ENCODE data around the gene P3H3.

P3H3 gene

DNA sequence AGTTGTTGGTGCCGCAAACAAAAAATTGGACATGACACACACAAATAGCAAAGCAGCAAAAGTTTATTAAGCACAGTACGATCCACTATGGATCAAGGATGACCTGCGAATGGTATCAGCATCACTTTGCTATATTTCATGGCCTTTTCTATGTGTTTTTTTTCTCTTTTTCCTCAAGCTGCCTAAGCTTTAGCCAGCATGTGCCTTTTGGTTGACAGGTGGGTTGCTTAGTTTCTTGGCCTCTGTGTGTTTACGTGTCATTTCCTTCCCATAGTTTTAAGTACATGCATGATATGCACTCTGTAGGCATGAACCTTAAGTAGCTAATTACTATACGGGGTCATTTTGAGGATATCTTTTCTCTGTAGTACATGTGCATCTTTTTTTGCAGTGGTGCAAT lies 29.1 kb upstream of the P3H3 start:
- DNase-seq = no peak

DNA sequence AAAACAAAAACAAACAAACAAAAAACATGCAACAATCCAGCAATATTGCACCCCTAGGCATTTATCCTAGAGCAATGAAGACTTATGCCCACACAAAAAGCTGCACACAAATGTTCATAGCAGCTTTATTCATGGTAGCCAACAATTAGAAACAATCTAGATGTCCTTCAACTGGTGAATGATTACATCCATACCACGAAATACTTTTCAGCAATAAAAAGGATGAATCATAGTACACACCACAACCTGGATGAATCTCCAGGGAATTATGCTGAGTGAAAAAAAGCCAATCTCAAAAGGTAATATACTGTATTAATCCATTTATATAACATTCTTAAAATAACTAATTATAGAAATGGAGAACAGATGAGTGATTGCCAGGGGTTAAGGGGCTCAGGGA lies 21.0 kb upstream of the P3H3 start:
- no peak for DNase-seq

DNA sequence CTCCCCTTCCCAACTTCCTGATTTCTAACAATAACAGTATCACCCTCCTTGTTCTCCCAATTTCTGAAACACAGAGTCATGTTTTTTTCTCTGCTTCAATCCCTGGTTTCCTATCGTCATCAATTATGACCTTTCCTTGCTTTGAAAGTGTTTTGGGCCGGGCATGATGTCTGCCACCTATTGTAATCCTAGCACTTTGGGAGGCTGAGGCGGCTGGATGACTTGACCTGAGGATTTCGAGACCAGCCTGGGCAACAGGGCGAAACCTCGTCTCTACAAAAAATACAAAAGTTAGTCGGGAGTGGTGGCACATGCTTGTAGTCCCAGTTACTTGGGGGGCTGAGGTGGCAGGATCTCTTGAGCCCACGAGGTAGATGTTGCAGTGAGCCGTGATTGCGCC lies 19.2 kb upstream of the P3H3 start:
- DNase-seq = no peak

DNA sequence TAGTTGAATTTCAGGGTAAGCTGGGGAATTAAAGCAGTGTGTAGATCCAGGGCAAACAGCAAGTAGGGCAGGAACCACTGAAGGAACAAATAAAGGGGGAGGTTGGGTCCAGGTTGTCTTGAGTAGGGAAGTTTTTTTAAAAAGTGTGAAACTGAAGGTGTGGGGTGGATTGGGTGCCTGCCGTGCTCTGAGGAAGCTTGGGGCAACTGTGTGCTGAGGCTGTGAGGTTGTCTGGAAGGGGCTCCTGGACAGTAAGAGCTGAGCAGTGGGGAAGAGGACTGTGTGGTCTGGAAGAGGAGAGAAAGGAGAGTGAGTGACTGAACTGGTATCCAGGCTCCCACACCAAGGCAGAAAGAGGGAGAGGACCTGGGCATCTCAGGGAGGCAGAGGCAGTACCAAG lies 17.4 kb upstream of the P3H3 start:
- no peak for DNase-seq

DNA sequence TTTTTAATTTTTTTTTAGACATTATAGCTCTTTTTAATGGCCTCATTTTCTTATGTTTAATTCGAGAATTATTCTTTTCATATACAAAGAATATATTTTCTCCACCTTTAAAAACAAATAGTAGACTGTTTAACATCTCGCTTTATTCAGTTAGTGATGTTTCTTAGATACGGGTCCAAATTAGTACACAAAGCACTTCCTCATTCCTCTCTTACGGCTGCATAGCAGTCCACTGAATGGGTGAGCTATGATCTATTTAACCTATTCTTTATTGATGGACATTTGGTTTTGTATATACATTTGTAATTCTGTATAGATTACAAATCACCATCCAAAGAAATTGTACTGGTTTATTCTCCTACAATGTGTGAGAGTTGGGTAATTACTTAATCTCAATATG lies 14.8 kb upstream of the P3H3 start:
- no peak for DNase-seq

DNA sequence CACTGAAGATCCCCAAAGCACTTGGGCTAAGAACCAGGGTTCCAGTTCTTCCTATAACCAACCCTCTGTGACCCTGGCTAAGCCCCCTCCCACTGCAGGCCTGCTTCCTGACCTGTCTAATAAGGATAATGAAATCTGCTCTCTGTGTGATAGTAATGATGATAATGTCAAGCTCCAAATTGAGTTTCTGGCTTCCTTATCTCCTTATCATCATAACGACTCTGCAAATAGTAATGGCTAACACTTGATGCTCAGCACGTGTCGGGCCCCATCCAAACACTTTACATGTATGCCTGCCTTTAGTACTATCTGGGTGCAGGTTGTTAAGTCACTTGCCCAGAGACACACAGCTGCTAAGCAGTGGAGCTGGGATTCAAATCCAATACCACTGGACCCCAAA lies 11.6 kb upstream of the P3H3 start:
- DNase-seq = no peak

DNA sequence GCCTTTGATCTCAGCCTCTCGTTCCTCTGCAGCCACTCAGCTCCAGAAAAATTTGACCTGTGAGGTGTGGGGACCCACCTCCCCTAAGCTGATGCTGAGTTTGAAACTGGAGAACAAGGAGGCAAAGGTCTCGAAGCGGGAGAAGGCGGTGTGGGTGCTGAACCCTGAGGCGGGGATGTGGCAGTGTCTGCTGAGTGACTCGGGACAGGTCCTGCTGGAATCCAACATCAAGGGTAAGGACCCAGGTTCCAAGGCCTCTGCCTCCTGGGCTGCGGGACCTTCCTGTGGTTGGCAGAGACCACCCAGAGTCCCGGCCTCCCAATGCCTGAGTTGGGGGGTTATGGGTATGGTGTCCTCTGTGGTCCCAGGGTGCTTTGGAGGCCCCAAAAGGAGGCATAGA lies 11.1 kb upstream of the P3H3 start:
- DNase-seq = no peak

DNA sequence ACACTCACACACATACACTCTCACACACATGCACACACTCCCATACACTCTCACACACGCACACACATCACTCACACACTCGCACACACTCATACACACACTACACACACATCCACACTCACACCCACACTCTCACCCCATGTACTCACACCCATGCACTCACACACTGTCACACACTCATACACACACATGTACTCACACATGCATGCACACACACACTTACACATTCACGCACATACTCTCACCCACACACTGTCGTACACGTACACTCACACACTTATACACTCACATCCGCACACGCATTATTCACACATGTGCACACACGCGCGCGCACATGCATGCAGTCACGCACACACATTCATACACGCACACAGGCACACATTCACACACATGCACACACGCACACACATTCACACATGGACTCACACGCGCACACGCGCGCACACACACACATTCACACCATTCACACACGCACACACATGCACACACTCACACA lies 10.5 kb upstream of the P3H3 start:
- no peak for DNase-seq

DNA sequence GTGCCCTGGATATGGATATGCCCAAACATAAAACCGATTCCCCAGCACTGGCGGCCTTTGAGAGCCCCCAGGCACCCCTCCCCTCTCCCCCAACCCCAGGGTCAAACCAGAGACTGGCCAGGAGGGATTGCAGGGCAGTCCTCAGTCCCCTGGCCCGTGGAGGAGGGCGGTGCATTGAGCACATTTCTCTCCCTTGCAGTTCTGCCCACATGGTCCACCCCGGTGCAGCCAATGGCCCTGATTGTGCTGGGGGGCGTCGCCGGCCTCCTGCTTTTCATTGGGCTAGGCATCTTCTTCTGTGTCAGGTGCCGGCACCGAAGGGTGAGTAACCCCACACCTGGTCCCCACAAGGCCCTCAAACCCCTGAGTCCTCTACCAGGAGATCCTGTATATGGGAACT lies 10.0 kb upstream of the P3H3 start:
- no peak for DNase-seq

DNA sequence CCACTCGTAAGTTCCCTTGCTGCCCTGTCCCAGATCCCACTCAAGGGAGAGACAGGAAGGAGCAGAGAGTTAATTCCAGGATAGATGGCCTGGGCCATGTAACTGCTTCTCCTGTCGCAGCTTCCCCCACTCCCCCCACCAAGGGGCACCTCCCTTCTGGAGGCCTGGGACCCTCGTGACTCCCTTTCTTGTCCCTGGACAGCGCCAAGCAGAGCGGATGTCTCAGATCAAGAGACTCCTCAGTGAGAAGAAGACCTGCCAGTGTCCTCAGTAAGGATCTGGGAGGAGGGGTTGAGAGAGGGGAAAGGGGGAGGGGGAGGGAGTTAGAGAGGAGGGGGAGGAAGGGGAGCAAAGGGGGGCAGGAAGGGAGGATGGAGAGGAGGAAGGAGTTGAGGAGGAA lies 9.6 kb upstream of the P3H3 start:
- DNase-seq = no peak

DNA sequence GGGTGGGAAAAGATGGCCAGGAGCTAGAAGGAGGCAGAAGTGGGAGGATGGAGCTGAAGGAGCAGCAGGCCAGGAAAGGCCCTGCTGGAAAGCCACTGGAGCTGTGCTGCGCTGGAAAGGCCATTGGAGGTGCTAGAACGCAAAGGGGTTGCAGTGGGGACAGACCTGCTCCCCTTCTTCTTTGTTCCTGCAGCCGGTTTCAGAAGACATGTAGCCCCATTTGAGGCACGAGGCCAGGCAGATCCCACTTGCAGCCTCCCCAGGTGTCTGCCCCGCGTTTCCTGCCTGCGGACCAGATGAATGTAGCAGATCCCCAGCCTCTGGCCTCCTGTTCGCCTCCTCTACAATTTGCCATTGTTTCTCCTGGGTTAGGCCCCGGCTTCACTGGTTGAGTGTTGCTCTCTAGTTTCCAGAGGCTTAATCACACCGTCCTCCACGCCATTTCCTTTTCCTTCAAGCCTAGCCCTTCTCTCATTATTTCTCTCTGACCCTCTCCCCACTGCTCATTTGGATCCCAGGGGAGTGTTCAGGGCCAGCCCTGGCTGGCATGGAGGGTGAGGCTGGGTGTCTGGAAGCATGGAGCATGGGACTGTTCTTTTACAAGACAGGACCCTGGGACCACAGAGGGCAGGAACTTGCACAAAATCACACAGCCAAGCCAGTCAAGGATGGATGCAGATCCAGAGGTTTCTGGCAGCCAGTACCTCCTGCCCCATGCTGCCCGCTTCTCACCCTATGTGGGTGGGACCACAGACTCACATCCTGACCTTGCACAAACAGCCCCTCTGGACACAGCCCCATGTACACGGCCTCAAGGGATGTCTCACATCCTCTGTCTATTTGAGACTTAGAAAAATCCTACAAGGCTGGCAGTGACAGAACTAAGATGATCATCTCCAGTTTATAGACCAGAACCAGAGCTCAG lies 8.8 kb upstream of the P3H3 start:
- no peak for DNase-seq

DNA sequence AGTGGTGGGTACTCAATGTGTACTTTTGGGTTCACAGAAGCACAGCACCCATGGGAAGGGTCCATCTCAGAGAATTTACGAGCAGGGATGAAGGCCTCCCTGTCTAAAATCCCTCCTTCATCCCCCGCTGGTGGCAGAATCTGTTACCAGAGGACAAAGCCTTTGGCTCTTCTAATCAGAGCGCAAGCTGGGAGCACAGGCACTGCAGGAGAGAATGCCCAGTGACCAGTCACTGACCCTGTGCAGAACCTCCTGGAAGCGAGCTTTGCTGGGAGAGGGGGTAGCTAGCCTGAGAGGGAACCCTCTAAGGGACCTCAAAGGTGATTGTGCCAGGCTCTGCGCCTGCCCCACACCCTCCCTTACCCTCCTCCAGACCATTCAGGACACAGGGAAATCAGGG lies 8.0 kb upstream of the P3H3 start:
- no peak for DNase-seq

DNA sequence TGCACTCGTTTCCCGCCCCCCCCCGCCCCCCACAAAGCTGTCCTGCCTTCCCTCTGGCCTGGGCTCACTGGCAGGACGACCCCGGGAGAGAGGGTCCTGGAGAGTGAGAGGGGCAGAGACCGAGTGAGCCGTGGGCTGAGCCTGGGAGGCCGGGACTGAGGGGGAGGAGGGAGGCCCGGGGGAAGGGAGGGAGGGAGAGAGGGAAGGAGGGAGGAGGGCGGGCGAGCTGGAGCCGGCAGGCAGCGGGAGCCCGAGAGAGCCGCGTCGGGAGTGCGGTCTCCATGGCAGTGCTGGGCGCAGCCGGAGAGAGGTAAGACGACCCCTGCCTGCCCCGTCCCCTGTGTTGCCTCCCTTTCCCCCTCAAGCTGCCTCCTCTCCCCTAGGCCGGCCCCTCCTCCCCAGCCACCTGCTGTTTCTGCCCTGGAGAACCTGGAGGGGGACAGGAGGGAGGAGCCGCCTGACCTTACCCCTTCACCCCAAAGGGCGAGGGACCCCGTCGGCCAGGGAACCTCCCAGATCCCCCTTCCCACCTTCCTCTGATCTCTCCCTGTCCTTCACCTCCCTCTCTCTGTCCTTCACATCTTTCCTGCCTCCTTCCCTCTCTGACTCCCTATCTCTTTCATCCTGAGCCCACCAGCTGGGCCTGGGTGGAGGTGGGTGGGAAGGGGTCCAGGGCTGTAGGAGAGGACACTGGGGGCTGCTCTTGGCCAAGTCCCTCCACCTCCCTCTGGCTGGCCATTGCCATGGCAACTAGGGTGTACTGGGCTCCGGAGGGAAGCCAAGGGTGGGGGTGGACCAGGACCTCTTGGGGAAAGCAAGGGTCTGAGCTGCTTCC lies 6.4 kb upstream of the P3H3 start, which contains the start of gene GPR162:
GPR162 (plus strand) TSS at position 231 of the 835 bp plus-strand sequence. CDS start 2,078 bp downstream, outside the sequence.
- DNase-seq = no peak

DNA sequence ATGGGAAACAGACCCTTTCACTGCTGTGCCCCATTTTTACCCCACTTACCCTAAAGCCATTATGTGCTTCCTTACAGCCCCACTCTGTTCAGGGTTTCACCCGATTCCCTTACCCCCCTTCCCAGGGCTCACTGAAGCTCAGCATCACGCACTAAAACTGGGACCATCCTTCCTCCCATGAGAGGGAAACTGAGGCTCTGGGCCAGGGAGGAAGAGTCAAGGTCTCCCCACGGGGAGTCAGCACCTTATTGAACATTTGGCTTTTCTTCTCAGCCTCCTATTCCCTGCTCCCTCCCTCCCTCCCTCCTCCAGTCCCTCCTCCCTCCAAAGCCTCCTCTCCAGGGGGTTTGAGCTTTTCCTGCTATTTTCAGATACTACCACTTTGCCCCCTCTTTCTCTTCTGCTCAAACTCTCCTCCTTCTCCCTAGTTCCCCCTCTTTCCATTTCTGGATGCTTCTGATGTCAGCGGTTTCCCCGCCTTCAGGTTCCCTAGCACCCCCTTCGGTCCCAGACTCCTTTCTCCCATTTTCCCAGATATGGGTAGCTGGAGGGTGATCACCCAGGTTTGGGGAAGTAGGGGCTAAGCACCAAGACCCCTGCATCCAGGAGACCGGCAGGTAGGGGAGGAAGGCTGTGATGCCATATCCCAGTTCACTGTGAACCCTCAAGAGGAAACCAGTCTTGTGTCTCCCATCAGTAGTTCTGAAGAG lies 5.6 kb upstream of the P3H3 start:
- no peak for DNase-seq

DNA sequence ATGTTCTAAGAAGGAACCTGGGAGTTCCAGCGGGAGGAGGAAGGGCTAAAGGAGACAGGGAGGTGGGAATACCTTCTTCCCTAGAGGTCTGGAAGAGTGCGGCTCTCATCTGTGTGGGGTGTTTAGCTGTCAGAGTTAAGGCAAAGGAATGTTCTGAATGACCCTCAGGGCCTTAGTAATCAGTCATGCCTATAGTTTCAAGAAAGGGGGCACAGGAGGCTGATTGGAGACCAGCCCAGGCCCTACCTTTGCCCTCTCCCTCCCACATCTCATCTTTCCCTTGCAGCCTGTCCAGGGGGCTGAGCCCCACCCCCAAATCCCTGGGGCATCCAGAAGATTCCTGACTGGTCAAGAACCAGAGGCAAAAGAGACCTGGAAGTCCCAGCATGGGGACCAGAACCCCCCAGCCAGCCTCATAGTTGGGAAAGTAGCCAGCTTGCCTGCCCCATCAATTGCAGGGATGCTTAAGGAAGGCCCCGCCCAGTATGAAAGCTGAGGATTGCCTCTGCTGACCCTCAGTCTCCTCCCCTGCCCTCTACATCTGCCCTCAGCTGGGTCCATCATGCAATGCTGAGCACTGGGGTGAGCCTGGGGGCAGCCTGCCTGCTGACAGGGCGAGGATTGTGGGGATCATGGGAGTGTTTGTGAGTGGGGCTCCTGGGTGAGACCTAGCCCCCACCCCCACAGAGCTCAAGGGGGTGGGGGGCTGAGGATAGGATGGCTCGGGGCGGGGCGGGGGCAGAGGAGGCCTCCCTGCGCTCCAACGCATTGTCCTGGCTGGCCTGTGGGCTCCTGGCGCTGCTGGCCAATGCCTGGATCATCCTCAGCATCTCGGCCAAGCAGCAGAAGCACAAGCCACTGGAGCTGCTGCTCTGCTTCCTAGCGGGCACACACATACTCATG lies 4.8 kb upstream of the P3H3 start:
- no peak for DNase-seq

DNA sequence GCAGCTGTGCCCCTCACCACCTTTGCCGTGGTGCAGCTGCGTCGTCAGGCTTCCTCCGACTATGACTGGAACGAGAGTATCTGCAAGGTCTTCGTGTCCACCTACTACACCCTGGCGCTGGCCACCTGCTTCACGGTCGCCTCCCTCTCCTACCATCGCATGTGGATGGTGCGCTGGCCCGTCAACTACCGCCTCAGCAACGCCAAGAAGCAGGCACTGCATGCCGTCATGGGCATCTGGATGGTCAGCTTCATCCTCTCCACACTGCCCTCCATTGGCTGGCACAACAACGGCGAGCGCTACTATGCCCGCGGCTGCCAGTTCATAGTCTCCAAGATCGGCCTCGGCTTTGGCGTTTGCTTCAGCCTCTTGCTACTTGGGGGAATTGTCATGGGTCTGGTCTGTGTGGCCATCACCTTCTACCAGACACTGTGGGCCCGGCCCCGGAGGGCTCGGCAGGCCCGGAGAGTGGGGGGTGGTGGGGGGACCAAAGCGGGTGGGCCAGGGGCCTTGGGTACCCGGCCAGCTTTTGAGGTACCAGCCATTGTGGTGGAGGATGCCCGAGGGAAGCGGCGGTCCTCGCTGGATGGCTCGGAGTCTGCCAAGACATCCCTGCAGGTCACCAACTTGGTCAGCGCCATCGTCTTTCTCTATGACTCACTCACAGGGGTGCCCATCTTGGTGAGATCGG lies 4.0 kb upstream of the P3H3 start:
- DNase-seq = no peak

DNA sequence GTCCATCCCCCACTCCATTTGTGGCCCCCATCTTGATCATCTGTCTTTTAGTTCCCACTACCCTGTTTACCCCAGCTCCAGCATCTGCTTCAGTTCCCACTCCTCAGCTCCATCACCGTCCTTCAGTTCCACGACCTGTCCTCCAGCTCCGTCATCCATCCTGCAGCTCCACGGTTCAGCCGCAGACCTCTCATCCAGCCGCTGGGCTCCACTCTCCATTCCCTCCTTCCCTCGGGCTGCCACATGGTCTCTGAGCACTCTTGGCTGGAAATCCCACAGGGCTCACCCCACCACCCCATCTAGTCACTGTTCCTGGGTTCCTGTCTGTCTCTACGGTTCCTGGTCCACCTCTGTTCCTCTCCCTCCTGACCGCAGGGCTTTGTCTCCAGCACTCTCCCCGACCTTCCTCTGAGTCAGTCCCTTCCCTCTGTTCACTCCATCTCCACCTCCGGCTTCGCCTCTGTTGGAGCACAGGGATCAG lies 3.3 kb upstream of the P3H3 start:
- DNase-seq = no peak

DNA sequence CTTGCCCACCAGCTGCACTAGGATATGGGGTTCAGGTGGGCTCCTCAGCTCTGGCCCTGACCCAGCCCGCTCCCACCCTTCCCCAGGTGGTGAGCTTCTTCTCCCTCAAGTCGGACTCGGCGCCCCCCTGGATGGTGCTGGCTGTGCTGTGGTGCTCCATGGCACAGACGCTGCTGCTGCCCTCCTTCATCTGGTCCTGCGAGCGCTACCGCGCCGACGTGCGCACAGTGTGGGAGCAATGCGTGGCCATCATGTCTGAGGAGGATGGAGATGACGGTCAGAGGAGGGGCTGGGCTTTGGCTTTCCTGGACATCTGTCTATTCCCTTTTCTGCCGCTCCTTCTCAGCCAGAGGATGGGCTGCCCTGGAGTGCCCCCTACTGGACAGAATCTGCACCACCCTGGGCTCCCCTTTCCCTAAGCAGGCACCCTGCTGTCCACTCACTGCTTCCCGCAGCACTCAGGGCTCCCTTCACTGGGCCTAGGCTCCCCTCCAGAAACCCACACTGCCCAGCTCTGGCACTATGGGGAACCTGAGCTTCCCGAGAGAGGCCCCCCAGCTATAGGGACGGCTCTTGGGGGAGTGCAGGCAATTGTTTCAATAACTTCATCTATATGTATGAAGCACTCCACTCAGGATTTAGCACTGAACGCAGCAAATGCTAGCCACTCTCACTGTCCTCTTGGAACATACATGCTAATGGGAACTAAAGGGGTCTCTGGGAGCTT lies 2.6 kb upstream of the P3H3 start:
- peak; percentile 60 for DNase-seq

DNA sequence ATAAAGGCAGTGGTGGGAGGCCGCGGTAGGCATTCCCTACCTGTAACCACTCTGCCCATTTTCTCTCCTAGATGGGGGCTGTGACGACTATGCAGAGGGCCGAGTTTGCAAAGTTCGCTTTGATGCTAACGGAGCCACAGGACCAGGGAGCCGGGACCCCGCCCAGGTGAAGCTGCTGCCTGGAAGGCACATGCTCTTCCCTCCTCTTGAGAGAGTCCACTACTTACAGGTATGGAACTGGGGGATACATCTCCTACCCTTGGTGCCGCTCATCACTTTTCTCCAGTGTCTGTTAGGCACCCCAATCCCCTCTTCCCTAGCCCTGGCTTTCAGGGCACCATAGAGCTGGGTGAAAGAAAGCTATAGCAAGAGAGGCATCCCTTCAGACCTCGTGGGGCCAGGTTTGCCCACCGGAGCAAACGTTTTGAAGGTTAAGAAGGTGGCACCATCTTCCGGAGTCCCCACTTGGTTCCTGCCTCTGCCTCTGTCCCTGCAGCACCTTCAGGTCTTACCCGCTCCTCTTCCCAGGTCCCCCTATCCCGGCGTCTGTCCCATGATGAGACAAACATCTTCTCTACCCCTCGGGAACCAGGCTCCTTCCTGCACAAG lies 2.0 kb upstream of the P3H3 start:
- DNase-seq = no peak
